Activated naive CD8-positive, alpha-beta T cell treated with anti-CD3 and anti-CD28 coated beads for 36 hours (primary cell): ENCODE data around the gene DRICH1. TPM values are rescaled to one million over a fixed set of nuclear protein-coding genes. Genes with fewer than 3 reads are reported as not detected.
"Not testable (repeated sequence)": the region's sequence is repeated elsewhere in the genome, so short reads cannot be mapped to it uniquely, and the experiment has no call there.

Experiments
- DNase-seq: peaks from one replicate; pipeline ENCODE4 v3.0.0; 2021
- H3K27ac Mint-ChIP-seq: one replicate; pipeline ENCODE4 v1.8.0; 2022; ENCODE audit warnings: mild to moderate bottlenecking, moderate library complexity, mixed read lengths
- H3K27me3 Mint-ChIP-seq: one replicate; pipeline ENCODE4 v1.8.0; 2022; ENCODE audit warnings: mild to moderate bottlenecking, mixed read lengths
- H3K36me3 Mint-ChIP-seq: one replicate; pipeline ENCODE4 v1.8.0; 2021; ENCODE audit warnings: mild to moderate bottlenecking, mixed read lengths
- H3K4me1 Mint-ChIP-seq: one replicate; pipeline ENCODE4 v1.8.0; 2021; ENCODE audit warnings: mixed read lengths
- H3K4me3 Mint-ChIP-seq: one replicate; pipeline ENCODE4 v1.8.0; 2022; ENCODE audit warnings: mild to moderate bottlenecking, moderate library complexity, mixed read lengths
- H3K9me3 Mint-ChIP-seq: one replicate; pipeline ENCODE4 v1.8.0; 2022; ENCODE audit warnings: mixed read lengths
- total RNA-seq, 2 experiments: library from RNA; stranded (reverse); gene quantifications; one replicate each; pipeline ENCODE4 v1.2.3, GENCODE V29; 2021

Gene DRICH1
- total RNA-seq, 2 experiments from 2014 or later, result not detected

DNA sequence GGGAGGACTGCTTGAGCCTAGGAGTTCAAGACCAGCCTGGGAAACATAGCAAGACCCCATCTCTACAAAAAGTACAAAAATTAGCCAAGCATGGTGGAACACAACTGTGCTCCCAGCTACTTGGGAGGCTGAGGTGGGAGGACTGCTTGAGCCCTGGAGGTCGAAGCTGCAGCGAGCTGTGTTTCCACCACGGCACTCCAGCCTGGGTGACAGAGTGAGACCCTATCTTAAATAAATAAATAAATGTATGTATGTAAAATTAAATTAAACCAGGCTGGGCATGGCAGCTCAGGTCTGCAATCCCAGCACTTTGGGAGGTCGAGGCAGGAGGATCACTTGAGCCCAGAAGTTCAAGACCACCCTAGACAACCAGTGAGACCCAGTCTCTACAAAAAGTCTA lies 28.3 kb upstream of the DRICH1 start:
- peaks cover 22% of the 10 kb centered on the region for H3K36me3 Mint-ChIP-seq
- H3K4me3 Mint-ChIP-seq, H3K4me1 Mint-ChIP-seq, H3K27me3 Mint-ChIP-seq, H3K9me3 Mint-ChIP-seq, DNase-seq, H3K27ac Mint-ChIP-seq: not testable (repeated sequence)

DNA sequence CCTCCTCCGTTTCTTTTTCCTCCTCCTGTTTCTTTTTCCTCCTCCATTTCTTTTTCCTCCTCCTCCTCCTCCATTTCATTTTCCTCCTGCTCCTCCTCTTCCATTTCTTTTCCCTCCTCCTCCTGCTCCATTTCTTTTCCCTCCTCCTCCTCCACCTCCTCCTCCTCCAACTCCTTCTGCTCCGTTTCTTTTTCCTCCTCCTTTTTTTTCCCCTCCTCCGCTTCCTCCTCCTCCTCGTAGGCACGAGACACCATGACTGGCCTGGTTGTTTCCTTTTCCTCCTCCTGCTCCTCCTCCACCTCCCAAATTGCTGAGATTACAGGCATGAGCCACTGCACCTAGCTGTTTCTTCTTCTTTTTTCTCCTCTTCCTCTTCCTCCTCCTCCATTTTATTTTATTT lies 25.6 kb upstream of the DRICH1 start:
- peaks cover 9% of the 10 kb centered on the region for H3K36me3 Mint-ChIP-seq
- H3K4me3 Mint-ChIP-seq, result no peak overlapping the region
- peaks cover 2% of the 10 kb centered on the region for H3K9me3 Mint-ChIP-seq
- no peaks in the 10 kb centered on the region for H3K27me3 Mint-ChIP-seq
- no peaks in the 10 kb centered on the region for H3K4me1 Mint-ChIP-seq
- no peak overlapping the region for H3K27ac Mint-ChIP-seq
- DNase-seq, result no peak

DNA sequence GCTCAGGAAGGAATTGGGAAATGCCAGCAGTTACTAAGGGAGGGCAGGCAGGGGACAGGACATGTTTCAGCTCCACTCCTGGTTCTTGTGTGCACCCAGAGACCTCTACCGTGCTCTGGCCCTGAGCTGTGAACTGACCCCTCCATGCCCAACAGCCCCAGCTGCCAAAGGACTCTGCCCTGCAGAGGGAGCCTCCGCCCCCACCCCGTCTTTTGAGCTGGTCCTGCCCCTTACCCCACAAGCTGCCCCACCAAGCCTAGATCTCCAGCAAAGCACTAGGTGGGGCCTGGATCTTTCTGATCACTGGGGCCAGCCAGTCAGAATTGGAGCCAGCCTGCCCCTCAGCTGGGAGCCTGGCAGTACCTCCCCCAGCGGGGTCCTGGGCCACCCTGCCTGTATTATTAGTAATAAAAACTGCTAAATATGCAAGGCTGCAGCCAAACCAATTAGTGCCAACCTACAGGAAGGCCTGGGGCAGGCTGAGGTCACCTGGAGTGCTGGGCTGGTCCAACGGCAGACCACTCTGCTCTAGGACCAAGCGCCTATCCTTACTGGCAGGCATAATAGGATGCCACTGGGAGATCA lies 23.9 kb upstream of the DRICH1 start:
- no peak for DNase-seq
- no peaks in the 10 kb centered on the region for H3K27me3 Mint-ChIP-seq
- no peaks in the 10 kb centered on the region for H3K4me1 Mint-ChIP-seq
- no peak overlapping the region for H3K4me3 Mint-ChIP-seq
- H3K27ac Mint-ChIP-seq, result no peak overlapping the region
- H3K9me3 Mint-ChIP-seq, result no peaks in the 10 kb centered on the region
- H3K36me3 Mint-ChIP-seq, result no peaks in the 10 kb centered on the region

DNA sequence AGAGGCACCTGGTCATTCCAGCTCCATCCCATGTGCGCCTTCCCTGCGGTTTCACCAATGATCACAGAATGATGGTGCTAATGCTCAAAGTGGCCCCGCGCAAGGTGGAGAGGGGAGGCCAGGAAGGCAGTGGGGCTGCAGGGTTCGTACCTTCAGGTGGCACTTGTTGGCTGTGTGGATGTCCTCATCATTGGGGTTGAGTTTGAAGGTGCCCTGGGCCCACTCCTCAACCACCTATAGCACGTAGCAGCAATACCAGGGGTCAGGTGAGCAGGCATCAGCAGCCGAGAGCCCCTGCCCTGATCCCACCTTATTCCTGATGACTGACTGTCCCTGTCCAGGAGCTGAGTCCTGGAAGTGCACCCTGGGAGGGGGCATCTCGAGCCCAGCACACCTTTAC lies 20.6 kb upstream of the DRICH1 start:
- Mint-ChIP-seq H3K27me3 (no peaks in the 10 kb centered on the region), H3K9me3 (no peaks in the 10 kb centered on the region), H3K27ac (no peak overlapping the region), H3K4me3 (no peak overlapping the region), H3K4me1 (no peaks in the 10 kb centered on the region), H3K36me3 (no peaks in the 10 kb centered on the region)
- DNase-seq, result no peak

DNA sequence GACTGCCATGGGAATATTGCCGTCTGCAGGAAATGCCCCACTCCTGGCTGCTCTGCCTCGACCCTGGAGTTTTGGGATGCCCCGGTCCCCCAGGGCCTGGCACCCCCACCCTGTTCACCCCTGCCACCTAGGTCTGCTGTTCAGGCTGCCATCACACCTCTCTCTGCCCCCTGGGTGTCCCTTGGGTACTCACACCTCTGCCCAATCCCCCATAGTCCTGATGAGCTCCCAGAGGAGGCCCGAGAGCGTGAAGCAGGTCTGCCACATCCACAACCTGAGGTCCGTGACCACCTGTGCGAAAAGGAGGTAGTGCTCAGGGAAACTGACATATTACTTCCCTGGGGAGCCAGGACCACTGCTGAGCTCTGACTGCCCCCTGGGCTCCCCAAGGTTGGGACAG lies 20.2 kb upstream of the DRICH1 start:
- no peaks in the 10 kb centered on the region for H3K27me3 Mint-ChIP-seq
- H3K9me3 Mint-ChIP-seq, result no peaks in the 10 kb centered on the region
- no peaks in the 10 kb centered on the region for H3K4me1 Mint-ChIP-seq
- H3K36me3 Mint-ChIP-seq, result no peaks in the 10 kb centered on the region
- no peak overlapping the region for H3K4me3 Mint-ChIP-seq
- no peak for DNase-seq
- no peak overlapping the region for H3K27ac Mint-ChIP-seq

DNA sequence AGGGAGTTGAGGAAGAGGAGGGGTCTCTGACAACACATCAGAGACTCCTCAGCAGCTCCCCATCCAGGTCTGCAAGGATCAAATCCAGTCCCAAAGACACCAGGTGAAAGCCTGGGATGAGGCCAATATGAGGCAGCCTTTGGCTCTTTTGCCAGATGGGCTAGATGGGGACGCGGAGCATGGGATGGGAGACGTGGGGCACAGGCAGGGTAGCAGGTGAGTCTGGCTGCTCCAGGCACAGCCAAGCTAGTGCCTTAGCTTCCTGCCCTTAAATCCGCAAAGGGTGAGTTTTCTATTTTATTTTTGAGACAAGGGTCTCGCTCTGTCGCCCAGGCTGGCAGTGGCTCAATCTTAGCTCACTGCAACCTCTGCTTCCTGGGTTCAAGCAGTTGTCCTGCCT lies 19.6 kb upstream of the DRICH1 start:
- no peak overlapping the region for H3K4me3 Mint-ChIP-seq
- no peaks in the 10 kb centered on the region for H3K36me3 Mint-ChIP-seq
- no peak overlapping the region for H3K27ac Mint-ChIP-seq
- no peak for DNase-seq
- no peaks in the 10 kb centered on the region for H3K27me3 Mint-ChIP-seq
- H3K9me3 Mint-ChIP-seq, result no peaks in the 10 kb centered on the region
- H3K4me1 Mint-ChIP-seq, result no peaks in the 10 kb centered on the region

DNA sequence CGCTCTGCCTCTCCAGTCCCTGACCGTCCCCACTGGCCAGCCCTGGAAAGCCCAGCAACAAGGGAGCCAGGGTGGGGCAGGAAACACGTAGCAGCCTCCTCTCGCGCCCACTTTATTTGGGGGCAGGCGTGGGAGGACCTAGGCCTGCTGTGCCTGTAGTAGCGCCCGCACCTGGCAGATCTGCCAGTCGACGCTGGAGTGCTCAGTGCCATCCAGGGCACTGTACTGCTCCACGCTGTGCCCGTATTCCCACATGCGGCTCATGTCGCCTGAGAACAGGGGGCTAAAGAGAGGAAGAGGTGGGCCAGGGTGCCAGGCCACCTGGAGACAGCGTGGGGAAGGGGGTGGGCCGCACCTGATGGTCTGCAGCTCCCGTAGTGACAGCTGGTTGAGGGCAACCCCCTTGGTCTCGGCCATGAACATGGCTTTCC lies 17.0 kb upstream of the DRICH1 start:
- Mint-ChIP-seq H3K4me3 (no peak overlapping the region), H3K27me3 (no peaks in the 10 kb centered on the region), H3K9me3 (no peaks in the 10 kb centered on the region), H3K36me3 (no peaks in the 10 kb centered on the region), H3K4me1 (no peaks in the 10 kb centered on the region), H3K27ac (no peak overlapping the region)
- DNase-seq, result no peak

DNA sequence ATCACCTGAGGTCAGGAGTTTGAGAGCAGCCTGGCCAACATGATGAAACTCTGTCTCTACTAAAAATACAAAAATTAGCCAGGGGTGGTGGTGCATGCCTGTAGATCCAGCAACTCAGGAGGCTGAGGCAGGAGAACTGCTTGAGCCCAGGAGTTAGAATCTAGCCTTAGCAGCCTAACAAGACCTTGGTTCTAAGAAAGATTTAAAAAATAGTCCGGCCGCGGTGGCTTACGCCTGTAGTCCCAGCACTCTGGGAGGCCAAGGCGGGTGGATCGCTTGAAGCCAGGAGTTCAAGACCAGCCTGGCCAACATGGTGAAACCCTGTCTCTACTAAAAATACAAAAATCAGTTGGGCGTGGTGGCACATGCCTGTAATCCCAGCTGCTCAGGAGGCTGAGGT lies 14.4 kb upstream of the DRICH1 start:
- H3K27ac Mint-ChIP-seq, H3K27me3 Mint-ChIP-seq, DNase-seq, H3K9me3 Mint-ChIP-seq, H3K4me3 Mint-ChIP-seq, H3K4me1 Mint-ChIP-seq, H3K36me3 Mint-ChIP-seq: not testable (repeated sequence)

DNA sequence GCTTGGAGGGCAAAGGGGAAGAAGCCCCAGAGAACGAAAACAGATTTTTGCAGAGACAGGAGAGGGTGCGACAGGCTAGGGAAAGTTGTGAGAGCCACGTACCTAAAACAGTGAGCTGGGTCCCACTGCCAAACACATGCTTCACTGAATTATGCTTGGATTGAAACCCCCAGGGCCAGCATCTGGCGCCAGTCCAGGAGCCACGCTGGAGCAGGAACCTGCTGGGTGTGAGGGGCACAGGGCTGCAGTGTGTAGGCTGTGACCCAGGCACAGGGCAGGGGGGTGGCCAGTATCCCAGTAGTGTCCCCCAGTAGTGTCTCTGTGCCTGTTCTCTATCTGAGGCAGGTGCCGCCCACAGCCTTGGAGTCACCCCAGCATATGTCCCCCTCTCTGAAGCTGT lies 8.1 kb upstream of the DRICH1 start:
- not testable (repeated sequence) for DNase-seq, H3K27me3 Mint-ChIP-seq, H3K4me1 Mint-ChIP-seq, H3K4me3 Mint-ChIP-seq, H3K9me3 Mint-ChIP-seq, H3K27ac Mint-ChIP-seq
- H3K36me3 Mint-ChIP-seq, result peaks cover 11% of the 10 kb centered on the region

DNA sequence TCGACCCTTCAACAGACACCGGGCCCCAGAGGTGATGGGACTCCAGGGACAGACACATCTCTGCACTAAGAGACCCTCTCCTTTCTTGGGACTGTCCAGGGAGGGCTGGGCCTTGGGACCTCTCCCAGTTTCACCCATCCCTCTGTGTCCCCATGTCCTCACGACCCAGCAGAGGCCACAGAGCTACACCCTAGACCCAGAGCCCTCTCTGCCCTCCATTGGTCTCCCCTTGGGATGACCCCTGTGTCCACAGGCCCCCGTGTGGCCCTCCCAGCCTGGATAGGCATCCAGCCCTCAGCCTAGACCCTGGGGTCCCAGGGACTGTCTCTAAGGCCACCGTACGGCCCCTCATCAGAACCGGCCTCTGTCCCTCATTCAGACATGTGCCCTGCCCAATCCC lies 7.5 kb upstream of the DRICH1 start:
- peaks cover 11% of the 10 kb centered on the region for H3K36me3 Mint-ChIP-seq
- H3K4me1 Mint-ChIP-seq, result no peaks in the 10 kb centered on the region
- no peak overlapping the region for H3K27ac Mint-ChIP-seq

DNA sequence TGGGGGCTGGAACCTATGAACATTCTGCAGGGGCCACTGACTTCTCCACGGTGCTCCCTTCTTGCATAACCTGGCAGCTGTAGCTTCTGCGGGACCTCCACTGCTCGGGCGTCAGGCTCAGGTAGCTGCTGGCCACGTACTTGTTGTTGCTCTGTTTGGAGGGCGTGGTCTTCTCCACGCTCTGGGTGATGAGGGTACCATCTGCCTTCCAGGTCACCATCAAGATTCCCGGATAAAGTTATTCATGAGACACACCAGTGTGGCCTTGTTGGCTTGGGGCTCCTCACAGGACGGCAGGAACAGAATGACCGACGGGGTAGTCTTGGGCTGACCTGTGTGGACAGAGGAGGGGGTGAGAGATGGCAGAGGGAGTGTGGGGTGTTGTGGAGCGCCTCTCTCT lies 6.5 kb upstream of the DRICH1 start:
- no peak overlapping the region for H3K4me3 Mint-ChIP-seq
- no peak for DNase-seq
- no peaks in the 10 kb centered on the region for H3K4me1 Mint-ChIP-seq
- no peaks in the 10 kb centered on the region for H3K9me3 Mint-ChIP-seq
- H3K27ac Mint-ChIP-seq, result no peak overlapping the region
- H3K36me3 Mint-ChIP-seq, result peaks cover 11% of the 10 kb centered on the region
- no peaks in the 10 kb centered on the region for H3K27me3 Mint-ChIP-seq

More for the DNA sequence above, 7.5 kb upstream of the DRICH1 start:
- H3K4me3 Mint-ChIP-seq, result no peak overlapping the region
- H3K27me3 Mint-ChIP-seq, result no peaks in the 10 kb centered on the region
- no peak for DNase-seq
- H3K9me3 Mint-ChIP-seq, result no peaks in the 10 kb centered on the region

DNA sequence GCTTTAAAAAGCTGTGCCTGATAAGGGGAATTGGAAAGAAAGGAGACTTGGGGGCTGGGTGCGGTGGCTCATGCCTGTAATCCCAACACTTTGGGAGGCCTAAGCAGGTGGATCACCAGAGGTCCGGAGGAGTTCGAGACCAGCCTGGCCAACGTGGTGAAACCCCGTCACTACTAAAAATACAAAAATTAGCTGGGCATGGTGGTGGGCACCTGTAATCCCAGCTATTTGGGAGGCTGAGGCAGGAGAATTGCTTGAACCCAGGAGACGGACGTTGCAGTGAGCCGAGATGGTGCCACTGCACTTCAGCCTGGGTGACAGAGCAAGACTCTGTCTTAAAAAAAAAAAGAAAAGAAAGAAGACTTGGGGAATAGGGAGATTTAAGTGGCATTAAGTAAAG lies 3.2 kb upstream of the DRICH1 start:
- H3K36me3 Mint-ChIP-seq, result peaks cover 11% of the 10 kb centered on the region
- H3K9me3 Mint-ChIP-seq, H3K4me3 Mint-ChIP-seq, H3K27ac Mint-ChIP-seq, H3K4me1 Mint-ChIP-seq, DNase-seq, H3K27me3 Mint-ChIP-seq: not testable (repeated sequence)

DNA sequence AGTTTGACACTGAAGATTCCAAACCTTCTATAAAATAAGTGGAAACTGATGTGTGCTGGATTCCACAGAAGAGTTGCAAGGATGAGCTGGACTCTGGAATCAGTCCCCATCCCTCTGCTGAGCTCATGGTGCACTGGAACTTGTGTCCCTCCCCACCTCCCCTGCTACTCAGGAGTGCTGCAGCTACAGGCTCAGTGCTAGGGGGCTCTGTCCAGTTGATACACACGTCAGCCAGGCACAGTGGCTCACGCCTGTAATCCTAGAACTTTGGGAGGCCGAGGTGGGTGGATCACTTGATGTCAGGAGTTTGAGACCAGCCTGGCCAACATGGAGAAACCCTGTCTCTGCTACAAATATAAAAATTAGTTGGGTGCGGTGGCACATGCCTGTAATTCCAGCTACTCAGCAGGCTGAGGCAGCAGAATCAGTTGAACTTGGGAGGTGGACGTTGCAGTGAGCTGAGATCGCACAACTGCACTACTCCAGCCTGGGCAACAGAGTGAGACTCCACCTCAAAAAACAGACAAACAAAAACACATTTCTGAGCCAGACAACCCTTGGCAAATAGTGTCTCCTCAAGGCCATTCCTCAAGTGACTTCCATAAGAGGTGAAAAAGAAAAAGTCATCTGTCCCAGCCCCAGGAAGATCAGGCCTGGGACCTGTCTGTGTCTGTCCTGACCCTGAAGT lies 3.9 kb downstream of the DRICH1 start:
- H3K27ac Mint-ChIP-seq, H3K4me1 Mint-ChIP-seq, H3K36me3 Mint-ChIP-seq, H3K9me3 Mint-ChIP-seq, DNase-seq, H3K27me3 Mint-ChIP-seq, H3K4me3 Mint-ChIP-seq: not testable (repeated sequence)

DNA sequence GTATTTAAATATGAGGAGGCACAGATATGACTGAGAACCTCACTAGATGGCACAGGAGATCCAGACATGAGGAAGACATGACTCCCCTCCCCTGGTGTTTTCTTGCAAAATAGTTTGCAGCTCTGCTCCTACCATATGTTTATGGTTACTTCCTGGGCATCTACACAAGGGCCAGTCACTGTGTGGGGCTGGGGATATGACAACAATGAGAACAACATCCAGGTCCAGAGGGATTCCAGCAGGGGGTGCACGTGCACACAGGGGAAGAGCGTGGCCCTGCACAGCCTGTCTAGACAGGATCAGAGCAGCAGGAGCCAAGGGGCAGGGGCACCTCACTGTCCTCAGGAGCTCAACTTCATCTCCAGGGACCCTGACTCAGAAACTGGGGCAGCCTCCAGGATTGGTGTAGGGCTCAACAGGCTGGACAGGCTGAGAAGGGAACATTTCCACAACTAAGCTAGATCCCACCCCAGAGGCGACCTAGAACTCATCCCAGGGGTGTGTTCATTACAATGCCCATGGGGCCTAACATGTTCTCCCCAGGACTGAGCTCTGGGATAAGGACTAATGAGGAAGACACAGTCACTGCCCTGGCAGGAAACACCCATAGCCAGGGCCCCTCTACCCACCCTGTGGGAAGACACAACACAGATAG lies 4.6 kb downstream of the DRICH1 start:
- not testable (repeated sequence) for H3K27ac Mint-ChIP-seq, H3K36me3 Mint-ChIP-seq

DNA sequence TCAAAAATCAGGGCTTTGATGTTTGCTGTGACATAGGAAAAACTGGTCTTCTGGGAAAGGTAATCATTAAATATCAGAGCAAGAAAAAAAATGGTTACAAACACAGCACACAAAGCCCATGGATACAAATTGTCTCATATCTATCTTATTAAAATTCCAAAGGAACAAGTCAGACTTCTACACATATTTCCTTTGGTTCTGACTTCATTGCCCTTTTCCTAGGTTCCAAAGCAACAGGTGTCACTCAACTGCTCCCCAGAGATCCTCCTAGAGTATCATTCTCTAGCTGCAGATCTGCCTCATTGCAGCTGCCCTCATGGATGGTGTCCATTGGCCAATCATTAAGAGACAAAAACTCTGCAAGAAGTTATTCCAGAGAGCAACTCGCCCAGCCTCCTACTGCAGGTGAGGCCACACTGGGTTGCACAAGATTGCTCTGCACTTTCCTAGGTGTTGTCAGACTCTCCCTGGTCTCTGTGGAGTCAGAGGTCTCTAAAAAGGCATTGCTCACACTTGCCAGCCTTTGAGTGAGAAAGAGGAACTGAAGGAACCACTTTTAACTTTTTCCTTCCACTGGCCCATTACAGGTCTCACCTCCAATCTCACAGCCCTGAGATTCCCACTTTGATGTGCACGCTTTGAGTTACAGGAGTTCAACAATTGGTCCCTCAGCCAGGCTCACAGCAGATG lies 5.7 kb downstream of the DRICH1 start:
- no peaks in the 10 kb centered on the region for H3K27me3 Mint-ChIP-seq
- no peak overlapping the region for H3K27ac Mint-ChIP-seq
- no peak overlapping the region for H3K4me3 Mint-ChIP-seq
- H3K4me1 Mint-ChIP-seq, result no peaks in the 10 kb centered on the region
- no peak for DNase-seq
- no peaks in the 10 kb centered on the region for H3K9me3 Mint-ChIP-seq
- no peaks in the 10 kb centered on the region for H3K36me3 Mint-ChIP-seq

More for the DNA sequence above, 4.6 kb downstream of the DRICH1 start:
- not testable (repeated sequence) for H3K9me3 Mint-ChIP-seq, H3K4me1 Mint-ChIP-seq, H3K27me3 Mint-ChIP-seq, H3K4me3 Mint-ChIP-seq
- DNase-seq, result peak; percentile 43
